ENCODE measurements around the gene DAPK1.
A peak's percentile ranks its signal among the peaks of the same experiment; 100 is the strongest.

Gene DAPK1

DNA sequence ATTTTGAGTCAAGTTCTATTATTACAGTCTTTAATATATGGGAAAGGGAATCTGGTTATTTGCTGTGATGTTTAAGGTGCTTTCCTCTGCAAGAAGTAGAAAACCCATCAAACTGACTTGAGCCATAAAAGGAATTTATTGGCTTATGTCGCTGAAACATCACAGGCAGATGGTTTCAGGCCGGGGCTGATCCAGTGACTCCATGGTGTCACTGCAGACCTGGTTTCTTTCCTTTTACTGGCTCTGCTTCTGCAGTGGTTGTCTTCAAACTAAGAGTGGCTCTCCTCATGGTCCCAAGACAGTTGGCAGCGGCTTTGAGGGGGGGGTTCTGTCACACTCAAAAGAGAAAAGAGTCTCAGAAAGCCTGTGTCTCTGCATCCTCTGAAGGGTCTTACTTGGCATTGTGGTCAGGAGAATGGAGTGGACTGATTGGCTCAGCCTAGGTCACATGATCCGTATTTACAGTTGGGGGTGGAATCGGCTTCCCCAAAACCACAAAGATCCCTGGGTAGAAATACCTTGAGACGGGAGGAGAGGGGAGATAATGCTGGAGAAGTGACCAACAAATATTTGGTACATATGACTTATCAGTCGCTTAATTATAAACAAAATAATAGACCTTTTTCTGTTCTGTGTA, 106.3 kb downstream of the DAPK1 start:
- Histone ChIP-seq H3K18ac (ENCODE audit: low read length) (no peak overlapping the region), H3K4ac (ENCODE audit: low read depth, low read length) (no peak overlapping the region), H3K4me2 (ENCODE audit: low read length) (no peak overlapping the region), H3K4me1 (ENCODE audit: control insufficient read depth in 1 of 2, insufficient read depth in 2 of 2, low read length in 2 of 2) (peaks cover 0 to 20% of the 10 kb centered on the region in 2 experiments), H3K9me3 (ENCODE audit: insufficient read depth, low read depth, low read length) (no peaks in the 10 kb centered on the region), H2AK5ac (ENCODE audit: low read length) (no peak overlapping the region), H3K79me1 (ENCODE audit: low read length) (peaks cover 6% of the 10 kb centered on the region), H3K23ac (ENCODE audit: low read length) (no peak overlapping the region), H4K12ac (ENCODE audit: low read depth, low read length) (no peak overlapping the region), H2BK120ac (ENCODE audit: insufficient read depth, low read length, poor library complexity) (no peak overlapping the region), H4K91ac (ENCODE audit: low read depth, low read length) (peak overlapping the region; percentile 14), H2AFZ (ENCODE audit: insufficient read depth, low read length, poor library complexity) (no peak overlapping the region), H3K9ac (ENCODE audit: low read length) (no peak overlapping the region), H2BK12ac (ENCODE audit: low read length) (no peak overlapping the region), H3K27ac (ENCODE audit: low read depth, low read length) (no peak overlapping the region), H3K36me3 (ENCODE audit: control insufficient read depth in 1 of 2, insufficient read depth in 2 of 2, low read length in 2 of 2) (peaks cover 5 to 6% of the 10 kb centered on the region in 2 experiments), H4K8ac (ENCODE audit: low read depth, low read length) (no peak overlapping the region), H3K27me3 (ENCODE audit: insufficient read depth, low read length) (no peaks in the 10 kb centered on the region), H2BK5ac (ENCODE audit: low read depth, low read length, poor library complexity) (no peak overlapping the region), H3K79me2 (ENCODE audit: control insufficient read depth, insufficient read depth, low read length, poor library complexity) (peaks cover 2% of the 10 kb centered on the region), H3K4me3 (ENCODE audit: low read depth, low read length) (no peak overlapping the region), H3K14ac (ENCODE audit: low read length) (no peak overlapping the region)
- no CpG with 5 or more reads among the region's 7 CpGs for WGBS (ENCODE audit: extremely low coverage, insufficient coverage, insufficient read length)
- no peak for DNase-seq

- Histone ChIP-seq H2BK5ac (ENCODE audit: low read depth, low read length, poor library complexity) (no peak overlapping the region), H4K91ac (ENCODE audit: low read depth, low read length) (no peak overlapping the region), H3K9me3 (ENCODE audit: insufficient read depth, low read depth, low read length) (no peaks in the 10 kb centered on the region), H3K9ac (ENCODE audit: low read length) (no peak overlapping the region), H2BK120ac (ENCODE audit: insufficient read depth, low read length, poor library complexity) (no peak overlapping the region), H3K4me3 (ENCODE audit: low read depth, low read length) (no peak overlapping the region), H3K14ac (ENCODE audit: low read length) (no peak overlapping the region), H3K27ac (ENCODE audit: low read depth, low read length) (no peak overlapping the region), H3K4me1 (ENCODE audit: control insufficient read depth in 1 of 2, insufficient read depth in 2 of 2, low read length in 2 of 2) (peaks cover 5 to 23% of the 10 kb centered on the region in 2 experiments), H4K12ac (ENCODE audit: low read depth, low read length) (no peak overlapping the region), H3K23ac (ENCODE audit: low read length) (no peak overlapping the region), H3K79me1 (ENCODE audit: low read length) (peaks cover 5% of the 10 kb centered on the region), H3K4me2 (ENCODE audit: low read length) (no peak overlapping the region), H3K18ac (ENCODE audit: low read length) (no peak overlapping the region), H2AFZ (ENCODE audit: insufficient read depth, low read length, poor library complexity) (no peak overlapping the region), H3K36me3 (ENCODE audit: control insufficient read depth in 1 of 2, insufficient read depth in 2 of 2, low read length in 2 of 2) (peaks cover 5 to 6% of the 10 kb centered on the region in 2 experiments), H3K4ac (ENCODE audit: low read depth, low read length) (no peak overlapping the region), H3K27me3 (ENCODE audit: insufficient read depth, low read length) (no peaks in the 10 kb centered on the region), H3K79me2 (ENCODE audit: control insufficient read depth, insufficient read depth, low read length, poor library complexity) (peaks cover 2% of the 10 kb centered on the region), H2BK12ac (ENCODE audit: low read length) (no peak overlapping the region), H4K8ac (ENCODE audit: low read depth, low read length) (no peak overlapping the region), H2AK5ac (ENCODE audit: low read length) (no peak overlapping the region)
- no peak for DNase-seq
- WGBS (ENCODE audit: extremely low coverage, insufficient coverage, insufficient read length): no CpG with 5 or more reads among the region's 23 CpGs
These were observed 107.4 kb downstream of the DAPK1 start for GRCh38 chr9:87604886-87605588.

DNA sequence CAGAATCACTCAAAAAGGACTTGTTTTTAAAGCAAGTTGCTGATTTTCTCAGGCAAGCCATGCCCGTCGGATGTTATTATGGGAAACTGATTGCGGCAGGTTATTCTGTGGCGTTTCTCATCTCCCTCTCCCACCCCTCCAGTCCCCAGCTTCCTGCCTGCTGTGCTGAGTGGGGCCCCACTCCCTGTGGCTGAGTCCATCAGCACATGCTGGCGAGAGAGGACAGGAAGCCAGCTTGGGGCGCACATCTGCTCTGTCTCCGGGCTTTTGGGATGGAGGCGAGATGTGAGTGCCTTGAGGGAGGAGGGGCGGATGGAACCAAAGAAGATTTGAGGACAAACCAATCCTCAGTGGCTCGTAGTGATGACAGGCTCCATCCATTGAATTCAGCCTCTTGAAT, 108.0 kb downstream of the DAPK1 start:
- Histone ChIP-seq H4K91ac (ENCODE audit: low read depth, low read length) (peak overlapping the region; percentile 16), H3K9ac (ENCODE audit: low read length) (no peak overlapping the region), H3K36me3 (ENCODE audit: control insufficient read depth in 1 of 2, insufficient read depth in 2 of 2, low read length in 2 of 2) (peaks cover 5 to 6% of the 10 kb centered on the region in 2 experiments), H3K23ac (ENCODE audit: low read length) (no peak overlapping the region), H3K4me3 (ENCODE audit: low read depth, low read length) (no peak overlapping the region), H3K4ac (ENCODE audit: low read depth, low read length) (no peak overlapping the region), H3K27ac (ENCODE audit: low read depth, low read length) (no peak overlapping the region), H2AK5ac (ENCODE audit: low read length) (no peak overlapping the region), H3K14ac (ENCODE audit: low read length) (no peak overlapping the region), H4K12ac (ENCODE audit: low read depth, low read length) (no peak overlapping the region), H3K27me3 (ENCODE audit: insufficient read depth, low read length) (no peaks in the 10 kb centered on the region), H3K79me2 (ENCODE audit: control insufficient read depth, insufficient read depth, low read length, poor library complexity) (peaks cover 2% of the 10 kb centered on the region), H3K18ac (ENCODE audit: low read length) (no peak overlapping the region), H3K4me2 (ENCODE audit: low read length) (no peak overlapping the region), H3K4me1 (ENCODE audit: control insufficient read depth in 1 of 2, insufficient read depth in 2 of 2, low read length in 2 of 2) (peaks cover 7 to 25% of the 10 kb centered on the region in 2 experiments), H2BK12ac (ENCODE audit: low read length) (no peak overlapping the region), H4K8ac (ENCODE audit: low read depth, low read length) (no peak overlapping the region), H3K9me3 (ENCODE audit: insufficient read depth, low read depth, low read length) (no peaks in the 10 kb centered on the region), H2AFZ (ENCODE audit: insufficient read depth, low read length, poor library complexity) (no peak overlapping the region), H3K79me1 (ENCODE audit: low read length) (peaks cover 4% of the 10 kb centered on the region), H2BK5ac (ENCODE audit: low read depth, low read length, poor library complexity) (no peak overlapping the region), H2BK120ac (ENCODE audit: insufficient read depth, low read length, poor library complexity) (no peak overlapping the region)
- WGBS (ENCODE audit: extremely low coverage, insufficient coverage, insufficient read length): no CpG with 5 or more reads among the region's 10 CpGs
- DNase-seq: no peak

GRCh38 chr9:87606841-87607521, 109.3 kb downstream of the DAPK1 start:
- Histone ChIP-seq H3K27ac (ENCODE audit: low read depth, low read length) (peak overlapping the region; percentile 74), H2BK120ac (ENCODE audit: insufficient read depth, low read length, poor library complexity) (no peak overlapping the region), H4K8ac (ENCODE audit: low read depth, low read length) (no peak overlapping the region), H3K18ac (ENCODE audit: low read length) (no peak overlapping the region), H3K36me3 (ENCODE audit: control insufficient read depth in 1 of 2, insufficient read depth in 2 of 2, low read length in 2 of 2) (peaks cover 5 to 6% of the 10 kb centered on the region in 2 experiments), H3K27me3 (ENCODE audit: insufficient read depth, low read length) (no peaks in the 10 kb centered on the region), H2BK12ac (ENCODE audit: low read length) (no peak overlapping the region), H3K9ac (ENCODE audit: low read length) (no peak overlapping the region), H3K14ac (ENCODE audit: low read length) (no peak overlapping the region), H3K4me3 (ENCODE audit: low read depth, low read length) (no peak overlapping the region), H3K79me1 (ENCODE audit: low read length) (peaks cover 3% of the 10 kb centered on the region), H2AK5ac (ENCODE audit: low read length) (no peak overlapping the region), H3K9me3 (ENCODE audit: insufficient read depth, low read depth, low read length) (no peaks in the 10 kb centered on the region), H2AFZ (ENCODE audit: insufficient read depth, low read length, poor library complexity) (no peak overlapping the region), H2BK5ac (ENCODE audit: low read depth, low read length, poor library complexity) (no peak overlapping the region), H3K23ac (ENCODE audit: low read length) (no peak overlapping the region), H4K91ac (ENCODE audit: low read depth, low read length) (no peak overlapping the region), H3K4me2 (ENCODE audit: low read length) (no peak overlapping the region), H3K79me2 (ENCODE audit: control insufficient read depth, insufficient read depth, low read length, poor library complexity) (no peaks in the 10 kb centered on the region), H3K4me1 (ENCODE audit: control insufficient read depth in 1 of 2, insufficient read depth in 2 of 2, low read length in 2 of 2) (peaks cover 7 to 20% of the 10 kb centered on the region in 2 experiments), H4K12ac (ENCODE audit: low read depth, low read length) (no peak overlapping the region), H3K4ac (ENCODE audit: low read depth, low read length) (no peak overlapping the region)
- DNase-seq: peak; percentile 82 to 93
- no CpG with 5 or more reads among the region's 3 CpGs for WGBS (ENCODE audit: extremely low coverage, insufficient coverage, insufficient read length)

Measured in trophoblast cell (in vitro differentiated cells and primary cell).